Kidney (tissue), 14 donors: ENCODE data around the gene SMIM17. TPM values are rescaled to one million over a fixed set of nuclear protein-coding genes. Genes with fewer than 3 reads are reported as not detected.

Source experiments
- DNase-seq, 5 donors: peaks; one replicate each; pipeline ENCODE4 v3.0.0-alpha.2; 2013 to 2020
- FAIRE-seq: peaks from 2 replicates; lab custom pipeline; 2012; peaks lifted over from hg19 to GRCh38; lab: Jason Lieb, UNC
- H3K27ac ChIP-seq, 2 donors: one replicate each; pipeline ENCODE4 v1.7.0; 2013; ENCODE audit warnings: low read depth in 2 of 2, low read length in 2 of 2, inconsistent platforms in 1 of 2
- H3K27me3 ChIP-seq: one replicate; pipeline ENCODE4 v1.7.1; 2013; ENCODE audit warnings: low read length, inconsistent platforms; ENCODE audit not compliant: control insufficient read depth, insufficient read depth
- H3K36me3 ChIP-seq, 3 donors: one replicate each; pipeline versions ENCODE4 v1.7.0 to v1.7.1; 2013; ENCODE audit warnings: low read length in 3 of 3, control low read depth in 1 of 3, inconsistent platforms in 1 of 3; ENCODE audit not compliant: insufficient read depth in 3 of 3, control insufficient read depth in 2 of 3
- H3K4me1 ChIP-seq, 3 donors: one replicate each; pipeline versions ENCODE4 v1.7.0 to v1.7.1; 2013; ENCODE audit warnings: low read length in 3 of 3, inconsistent platforms in 1 of 3, low read depth in 1 of 3; ENCODE audit not compliant: control insufficient read depth in 2 of 3, insufficient read depth in 2 of 3
- H3K4me3 ChIP-seq, 3 donors: one replicate each; pipeline versions ENCODE4 v1.7.0 to v1.8.1; 2013; ENCODE audit warnings: low read length in 3 of 3, control low read depth in 1 of 3, inconsistent platforms in 1 of 3
- H3K9ac ChIP-seq, 3 donors: one replicate each; pipeline versions ENCODE4 v1.7.0 to v1.7.1; 2013; ENCODE audit warnings: low read length in 3 of 3, control low read depth in 1 of 3, inconsistent platforms in 1 of 3
- H3K9me3 ChIP-seq, 3 donors: one replicate each; pipeline versions ENCODE4 v1.7.0 to v1.7.1; 2013; ENCODE audit warnings: low read length in 3 of 3, control low read depth in 1 of 3, inconsistent platforms in 1 of 3; ENCODE audit not compliant: control insufficient read depth in 2 of 3, insufficient read depth in 1 of 3
- CTCF ChIP-seq: IDR thresholded peaks from 3 replicates; pipeline ENCODE4 v1.5.1; 2012; ENCODE audit warnings: mild to moderate bottlenecking, moderate library complexity, borderline replicate concordance; ENCODE audit not compliant: insufficient read depth; ENCODE audit errors: extremely low read depth
- intact Hi-C: fragments of 100-400 bp; cut with DNase I; formaldehyde crosslinking; loops from one replicate; pipeline ENCODE4 v1.11.1; 2022
- polyA plus RNA-seq: library from polyadenylated mRNA; stranded (reverse); fragments of 350-450 nt; fragmentation: Illumina TruSeq; extraction: RNeasy Lipid Tissue Mini Kit (QIAGEN cat#74804); gene quantifications from one replicate; pipeline ENCODE4 v1.2.3, GENCODE V29; 2014; ENCODE audit warnings: low read depth, low replicate concordance; ENCODE audit not compliant: insufficient read depth
- total RNA-seq: library from RNA; stranded (reverse); fragmentation: NEBNext Ultra II Directional; extraction: Animal tissue kit (Norgen Biotek cat#: 25700); gene quantifications from one replicate; pipeline ENCODE4 v1.2.1, GENCODE V29; 2021
- donor health status: control.
- donor health status: control.
- donor health status: control.
- donor health status: control.
- donor health status: control.
- donor health status: DM: yes; HTN: yes; CAD: no.
- donor health status: Normal renal cell carcinoma (clear cell type).

Gene SMIM17
- total and polyA plus RNA-seq, 2 donors from 2014 or later, result 0.47 TPM; not detected in 1

- intact Hi-C loops, result no loop called here
- TF ChIP-seq CTCF, result no peak
- Histone ChIP-seq H3K36me3 (peaks cover 0 to 5% (median 3%) of the 10 kb centered on the region in 3 donors), H3K9ac (no peak overlapping the region), H3K4me3 (no peak overlapping the region), H3K4me1 (no peaks in the 10 kb centered on the region), H3K27ac (no peak overlapping the region), H3K27me3 (no peaks in the 10 kb centered on the region), H3K9me3 (no peaks in the 10 kb centered on the region)
- no peak for DNase-seq
- no peak for FAIRE-seq
Observed at GRCh38 chr19:56664511-56664910, 21.6 kb downstream of the SMIM17 start.

DNA sequence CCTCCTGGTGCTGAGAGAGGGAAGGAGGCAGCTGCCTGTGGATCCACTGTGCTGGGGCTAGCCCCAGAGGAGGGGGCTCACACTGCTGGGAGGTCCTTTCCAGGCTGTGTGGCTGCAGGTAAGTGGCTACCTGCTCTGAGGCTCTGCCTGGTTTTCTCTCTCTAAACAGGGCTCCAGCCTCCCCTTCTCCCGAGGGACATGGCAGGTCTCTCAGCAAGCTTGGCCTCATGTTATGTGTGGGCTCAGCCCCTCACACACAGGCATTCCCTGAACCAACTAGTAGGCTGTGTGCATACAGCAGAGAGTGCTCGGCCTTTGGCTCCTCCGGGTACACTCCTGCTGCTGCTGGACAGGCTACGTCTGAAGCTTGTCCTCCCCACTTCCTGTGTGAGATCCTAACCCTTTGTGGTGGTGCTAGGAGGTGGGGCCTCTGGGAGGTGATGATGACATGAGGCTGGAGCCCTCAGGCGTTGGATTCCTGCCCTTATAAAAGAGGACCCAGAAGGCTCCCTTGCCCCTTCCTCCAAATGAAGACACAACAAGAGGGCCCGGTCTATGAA lies 24.4 kb downstream of the SMIM17 start:
- FAIRE-seq (no peak), DNase-seq (no peak)

DNA sequence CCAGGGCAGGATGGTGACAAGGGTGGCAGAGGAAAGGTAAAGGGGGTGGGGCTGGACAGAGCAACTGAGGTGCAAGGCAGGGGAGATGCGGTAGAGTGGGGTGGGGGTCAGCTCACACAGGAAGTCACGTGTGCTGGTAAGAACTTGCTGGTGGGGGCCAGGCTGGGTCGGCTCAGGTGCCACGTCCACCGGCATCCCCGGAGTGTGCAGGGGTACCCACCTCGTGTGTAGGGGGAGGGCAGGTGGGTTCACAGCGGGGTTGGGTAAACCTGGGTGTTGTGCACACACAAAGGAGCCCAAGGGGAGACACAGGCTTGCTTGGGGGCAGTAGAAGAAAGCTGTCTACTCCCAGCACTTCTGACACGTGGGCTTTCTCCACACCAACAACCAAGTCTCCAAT lies 25.7 kb downstream of the SMIM17 start:
- no peak for TF ChIP-seq CTCF
- H3K27ac ChIP-seq, result no peak overlapping the region
- DNase-seq, result no peak
- no peaks in the 10 kb centered on the region for H3K36me3 ChIP-seq
- intact Hi-C loops, result no loop called here
- H3K4me1 ChIP-seq, result peaks cover 0 to 14% (median 0%) of the 10 kb centered on the region in 3 donors
- H3K9me3 ChIP-seq, result no peaks in the 10 kb centered on the region
- FAIRE-seq, result no peak
- no peaks in the 10 kb centered on the region for H3K27me3 ChIP-seq
- H3K9ac ChIP-seq, result no peak overlapping the region
- H3K4me3 ChIP-seq, result no peak overlapping the region

More for the DNA sequence above, 24.4 kb downstream of the SMIM17 start:
- H3K4me1 ChIP-seq, result peaks cover 0 to 14% (median 0%) of the 10 kb centered on the region in 3 donors
- no peak overlapping the region for H3K9ac ChIP-seq
- no peak overlapping the region for H3K4me3 ChIP-seq
- intact Hi-C loops, result no loop called here
- no peaks in the 10 kb centered on the region for H3K9me3 ChIP-seq
- no peaks in the 10 kb centered on the region for H3K27me3 ChIP-seq
- peaks cover 0 to 5% (median 0%) of the 10 kb centered on the region in 3 donors for H3K36me3 ChIP-seq
- no peak overlapping the region for H3K27ac ChIP-seq
- no peak for TF ChIP-seq CTCF
